Neural crest cell (in vitro differentiated cells): Measurements from ENCODE around the gene NRG2. TPM values are rescaled to one million over a fixed set of nuclear protein-coding genes. Genes with fewer than 3 reads are reported as not detected.

Experiments used
- DNase-seq: peaks from one replicate; pipeline ENCODE4 v3.0.0; 2021; ENCODE audit warnings: low read depth, mixed read lengths, low spot score
- H3K27ac Mint-ChIP-seq: one replicate; pipeline ENCODE4 v1.8.0; 2021; ENCODE audit warnings: mild to moderate bottlenecking, mixed read lengths; ENCODE audit not compliant: unreplicated experiment
- H3K27me3 Mint-ChIP-seq: 2 replicates; pipeline ENCODE4 v1.8.0; 2021; ENCODE audit warnings: low read depth, mild to moderate bottlenecking, mixed read lengths
- H3K36me3 Mint-ChIP-seq: 2 replicates; pipeline ENCODE4 v1.8.0; 2021; ENCODE audit warnings: low read depth, mild to moderate bottlenecking, mixed read lengths
- H3K4me1 Mint-ChIP-seq: 2 replicates; pipeline ENCODE4 v1.8.0; 2021; ENCODE audit warnings: mixed read lengths
- H3K4me3 Mint-ChIP-seq: one replicate; pipeline ENCODE4 v1.8.0; 2021; ENCODE audit warnings: mild to moderate bottlenecking, mixed read lengths
- H3K9me3 Mint-ChIP-seq: 2 replicates; pipeline ENCODE4 v1.8.0; 2021; ENCODE audit warnings: mixed read lengths
- CTCF ChIP-seq: fragments of 200-600 bp; sonication (generic); conservative IDR thresholded peaks from 2 replicates; pipeline ENCODE4 v1.5.0; 2021; ENCODE audit warnings: antibody characterized with exemption, mild to moderate bottlenecking
- total RNA-seq: library from RNA; stranded (reverse); gene quantifications from 2 replicates; pipeline ENCODE4 v1.2.1, GENCODE V29; 2021

The NRG2 gene
- total RNA-seq, 1 donor from 2014 or later: 0.82 TPM

- peaks cover 18% of the 10 kb centered on the region for H3K27me3 Mint-ChIP-seq
These were observed 74.4 kb downstream of the NRG2 start for GRCh38 chr5:139968547-139969261.

GRCh38 chr5:139967353-139967752, 75.7 kb downstream of the NRG2 start:
- peaks cover 20% of the 10 kb centered on the region for H3K27me3 Mint-ChIP-seq
- no peaks in the 10 kb centered on the region for H3K4me1 Mint-ChIP-seq
- no peaks in the 10 kb centered on the region for H3K9me3 Mint-ChIP-seq
- no peak for DNase-seq
- no peak overlapping the region for H3K27ac Mint-ChIP-seq
- no peaks in the 10 kb centered on the region for H3K36me3 Mint-ChIP-seq
- H3K4me3 Mint-ChIP-seq: no peak overlapping the region
- no peak for TF ChIP-seq CTCF

More at GRCh38 chr5:139968547-139969261, 74.4 kb downstream of the NRG2 start:
- peak; percentile 97 for DNase-seq
- Mint-ChIP-seq H3K27ac (no peak overlapping the region), H3K36me3 (no peaks in the 10 kb centered on the region), H3K4me3 (no peak overlapping the region), H3K4me1 (no peaks in the 10 kb centered on the region), H3K9me3 (no peaks in the 10 kb centered on the region)
- peak; percentile 99 for TF ChIP-seq CTCF

GRCh38 chr5:139966856-139967255, 76.2 kb downstream of the NRG2 start:
- Mint-ChIP-seq H3K4me1 (no peaks in the 10 kb centered on the region), H3K4me3 (no peak overlapping the region)

DNA sequence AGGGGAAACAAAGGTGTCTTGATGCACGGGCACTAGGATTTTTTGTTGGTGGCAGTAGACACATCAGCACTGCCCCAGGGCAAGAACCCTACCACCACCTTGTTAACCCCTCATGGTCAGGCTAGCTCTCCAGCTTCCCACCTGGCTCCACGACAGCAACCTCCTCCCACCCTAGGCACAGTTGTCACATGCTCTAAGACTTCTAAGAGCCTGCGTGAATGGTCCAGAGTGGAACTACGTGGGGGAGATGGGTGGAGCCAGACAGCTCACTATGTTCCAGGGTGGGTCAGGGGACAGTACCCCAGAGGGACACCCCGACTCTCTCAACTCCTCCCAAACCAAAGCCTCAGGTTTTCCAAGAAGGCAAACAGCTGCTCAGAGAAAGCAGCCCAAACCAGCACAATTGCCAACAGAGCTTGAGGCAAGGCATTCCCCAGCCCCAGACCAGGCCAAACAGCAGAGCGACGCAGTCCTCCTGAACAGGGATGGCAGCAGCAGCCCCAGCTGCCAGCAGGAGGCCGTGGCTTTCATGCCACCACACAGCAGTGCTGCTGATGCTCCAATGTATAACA, 78.0 kb downstream of the NRG2 start:
- no peaks in the 10 kb centered on the region for H3K36me3 Mint-ChIP-seq
- H3K4me3 Mint-ChIP-seq: no peak overlapping the region
- H3K27me3 Mint-ChIP-seq: peaks cover 18% of the 10 kb centered on the region
- DNase-seq: no peak
- TF ChIP-seq CTCF: no peak
- H3K4me1 Mint-ChIP-seq: no peaks in the 10 kb centered on the region
- no peaks in the 10 kb centered on the region for H3K9me3 Mint-ChIP-seq
- no peak overlapping the region for H3K27ac Mint-ChIP-seq

More at GRCh38 chr5:139966856-139967255, 76.2 kb downstream of the NRG2 start:
- H3K27me3 Mint-ChIP-seq: peaks cover 23% of the 10 kb centered on the region
- no peak for TF ChIP-seq CTCF
- H3K36me3 Mint-ChIP-seq: no peaks in the 10 kb centered on the region
- H3K27ac Mint-ChIP-seq: no peak overlapping the region
- DNase-seq: no peak
- H3K9me3 Mint-ChIP-seq: no peaks in the 10 kb centered on the region

DNA sequence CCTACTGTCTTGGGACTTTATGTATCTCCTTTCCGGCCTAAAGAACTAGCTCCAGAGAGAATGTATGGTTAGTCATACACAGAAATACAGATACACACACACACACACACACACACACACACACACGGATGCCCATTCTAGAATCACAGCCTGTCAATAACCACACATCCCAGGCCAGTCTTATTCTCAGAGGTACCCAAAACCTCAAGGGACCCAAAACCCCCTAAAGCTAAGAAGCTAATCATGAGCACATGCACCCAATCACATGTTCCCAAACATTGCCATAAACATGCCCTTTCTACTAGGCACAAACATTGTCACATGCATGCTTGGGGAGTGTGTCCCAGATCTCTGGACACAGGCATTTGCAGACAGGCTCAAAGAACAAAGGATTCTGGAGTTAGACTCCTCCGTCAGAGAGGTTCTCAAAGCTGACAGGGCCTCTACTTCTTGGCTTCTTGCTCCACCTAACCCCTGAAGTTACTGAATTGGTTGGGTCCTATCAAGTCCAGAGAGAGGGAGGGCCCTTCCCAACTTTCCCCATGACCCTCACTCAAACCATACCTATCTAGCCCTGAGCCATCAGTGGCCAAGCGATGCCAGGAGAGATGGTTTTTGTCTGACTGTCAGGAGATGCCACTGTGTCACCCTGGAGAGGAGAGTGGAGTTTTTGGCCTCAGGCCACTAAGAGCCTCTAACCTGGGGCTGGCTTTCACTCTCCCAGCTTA, 78.7 kb downstream of the NRG2 start:
- no peak for DNase-seq
- H3K36me3 Mint-ChIP-seq: no peaks in the 10 kb centered on the region
- TF ChIP-seq CTCF: no peak
- H3K4me1 Mint-ChIP-seq: no peaks in the 10 kb centered on the region
- H3K27me3 Mint-ChIP-seq: peaks cover 12% of the 10 kb centered on the region
- H3K4me3 Mint-ChIP-seq: no peak overlapping the region
- no peak overlapping the region for H3K27ac Mint-ChIP-seq
- H3K9me3 Mint-ChIP-seq: no peaks in the 10 kb centered on the region
